CD8-positive, alpha-beta memory T cell (primary cell): Measurements from ENCODE around the gene TEX55. TPM values are rescaled to one million over a fixed set of nuclear protein-coding genes. Genes with fewer than 3 reads are reported as not detected.
A peak's percentile ranks its signal among the peaks of the same experiment; 100 is the strongest.

Source experiments
- CTCF ChIA-PET: fragments of 350-600 bp; sonication (Branson Sonifier 250); formaldehyde crosslinking; loops from one replicate; lab custom pipeline; 2021; ENCODE audit warnings: antibody characterized with exemption; lab: Charles Lee
- POLR2A ChIA-PET: fragments of 350-600 bp; sonication (Branson Sonifier 250); formaldehyde crosslinking; loops from one replicate; lab custom pipeline; 2021; ENCODE audit warnings: antibody characterized with exemption; lab: Charles Lee
- DNase-seq, 5 donors: peaks; one replicate each; pipeline versions ENCODE4 v3.0.0 to v3.0.0-alpha.2; 2020 to 2022; ENCODE audit warnings: mixed read lengths in 1 of 5
- H3K27ac ChIP-seq: one replicate; pipeline ENCODE4 v1.7.0; 2013; ENCODE audit warnings: low read depth, mild to moderate bottlenecking, low read length, moderate library complexity
- H3K27me3 ChIP-seq: 2 replicates; pipeline ENCODE4 v1.7.0; 2013; ENCODE audit warnings: low read length, mild to moderate bottlenecking; ENCODE audit not compliant: insufficient read depth, poor library complexity, severe bottlenecking
- H3K36me3 ChIP-seq: 2 replicates; pipeline ENCODE4 v1.7.0; 2013; ENCODE audit warnings: mild to moderate bottlenecking, low read length, moderate library complexity; ENCODE audit not compliant: insufficient read depth
- H3K4me1 ChIP-seq: 2 replicates; pipeline ENCODE4 v1.7.0; 2013; ENCODE audit warnings: mild to moderate bottlenecking, low read length, moderate library complexity; ENCODE audit not compliant: insufficient read depth
- H3K4me3 ChIP-seq: 2 replicates; pipeline ENCODE4 v1.7.0; 2013; ENCODE audit warnings: mild to moderate bottlenecking, low read length
- H3K9me3 ChIP-seq: 2 replicates; pipeline ENCODE4 v1.7.0; 2013; ENCODE audit warnings: mild to moderate bottlenecking, low read length
- H3K27ac Mint-ChIP-seq, 8 donors: one replicate each; pipeline ENCODE4 v1.8.0; 2020 to 2021; ENCODE audit warnings: mixed read lengths in 8 of 8, mild to moderate bottlenecking in 6 of 8, inconsistent platforms in 3 of 8, moderate library complexity in 3 of 8
- H3K27me3 Mint-ChIP-seq, 2 donors: one replicate each; pipeline ENCODE4 v1.8.0; 2020 to 2021; ENCODE audit warnings: mixed read lengths in 2 of 2, mild to moderate bottlenecking in 1 of 2, moderate library complexity in 1 of 2
- H3K36me3 Mint-ChIP-seq, 3 donors: one replicate each; pipeline ENCODE4 v1.8.0; 2020 to 2021; ENCODE audit warnings: mixed read lengths in 3 of 3, inconsistent platforms in 1 of 3, mild to moderate bottlenecking in 1 of 3
- H3K4me1 Mint-ChIP-seq, 3 donors: one replicate each; pipeline ENCODE4 v1.8.0; 2020 to 2021; ENCODE audit warnings: mixed read lengths in 3 of 3, inconsistent platforms in 1 of 3, mild to moderate bottlenecking in 1 of 3
- H3K4me3 Mint-ChIP-seq, 7 donors: one replicate each; pipeline ENCODE4 v1.8.0; 2020 to 2021; ENCODE audit warnings: mixed read lengths in 7 of 7, mild to moderate bottlenecking in 6 of 7, moderate library complexity in 4 of 7, inconsistent platforms in 2 of 7
- H3K9me3 Mint-ChIP-seq, 5 donors: one replicate each; pipeline ENCODE4 v1.8.0; 2020 to 2022; ENCODE audit warnings: mixed read lengths in 5 of 5, mild to moderate bottlenecking in 3 of 5, moderate library complexity in 2 of 5, inconsistent platforms in 1 of 5
- polyA plus RNA-seq: library from polyadenylated mRNA; unstranded; fragments of 300-500 nt; fragmentation: Illumina TruSeq; gene quantifications from one replicate; pipeline ENCODE4 v1.2.3, GENCODE V29; 2021
- total RNA-seq, 2 experiments: library from RNA; stranded (reverse); gene quantifications; one replicate each; pipeline ENCODE4 v1.2.3, GENCODE V29; 2021

Gene TEX55
- total and polyA plus RNA-seq, 3 experiments from 2014 or later, result not detected

- Mint-ChIP-seq H3K4me1 (no peaks in the 10 kb centered on the region), H3K36me3 (peaks cover 0 to 2% (median 0%) of the 10 kb centered on the region in 3 donors), H3K4me3 (no peak overlapping the region), H3K27ac (no peak overlapping the region), H3K27me3 (peaks cover 3 to 22% of the 10 kb centered on the region in 2 donors), H3K9me3 (no peaks in the 10 kb centered on the region)
- POLR2A ChIA-PET, result no interaction called here
- H3K27me3 ChIP-seq, result no peaks in the 10 kb centered on the region
- no peaks in the 10 kb centered on the region for H3K4me1 ChIP-seq
- DNase-seq, result no peak
- no peak overlapping the region for H3K4me3 ChIP-seq
- no peaks in the 10 kb centered on the region for H3K9me3 ChIP-seq
- no peaks in the 10 kb centered on the region for H3K36me3 ChIP-seq
- CTCF ChIA-PET, result no interaction called here
- no peak overlapping the region for H3K27ac ChIP-seq
Observed at GRCh38 chr3:119184796-119185570, 39.0 kb downstream of the TEX55 start.

GRCh38 chr3:119187266-119187665, 41.3 kb downstream of the TEX55 start:
- H3K4me3 Mint-ChIP-seq, result no peak overlapping the region
- no peak overlapping the region for H3K4me3 ChIP-seq
- CTCF ChIA-PET, result no interaction called here
- H3K27ac Mint-ChIP-seq, result no peak overlapping the region
- no peaks in the 10 kb centered on the region for H3K9me3 ChIP-seq
- no peaks in the 10 kb centered on the region for H3K27me3 ChIP-seq
- peaks cover 0 to 2% (median 0%) of the 10 kb centered on the region in 3 donors for H3K36me3 Mint-ChIP-seq
- H3K4me1 ChIP-seq, result no peaks in the 10 kb centered on the region
- no peak for DNase-seq
- H3K9me3 Mint-ChIP-seq, result no peaks in the 10 kb centered on the region
- no peak overlapping the region for H3K27ac ChIP-seq
- H3K4me1 Mint-ChIP-seq, result no peaks in the 10 kb centered on the region
- H3K27me3 Mint-ChIP-seq, result peaks cover under 1 to 13% of the 10 kb centered on the region in 2 donors
- H3K36me3 ChIP-seq, result no peaks in the 10 kb centered on the region
- POLR2A ChIA-PET, result no interaction called here

- Histone ChIP-seq H3K36me3 (no peaks in the 10 kb centered on the region), H3K27me3 (no peaks in the 10 kb centered on the region), H3K9me3 (no peaks in the 10 kb centered on the region), H3K27ac (no peak overlapping the region), H3K4me3 (no peak overlapping the region), H3K4me1 (no peaks in the 10 kb centered on the region)
- H3K36me3 Mint-ChIP-seq, result peaks cover 0 to 2% (median 0%) of the 10 kb centered on the region in 3 donors
- no peak overlapping the region for H3K4me3 Mint-ChIP-seq
- CTCF ChIA-PET, result no interaction called here
- no peak for DNase-seq
- peaks cover 2 to 4% of the 10 kb centered on the region in 2 donors for H3K27me3 Mint-ChIP-seq
- no peaks in the 10 kb centered on the region for H3K9me3 Mint-ChIP-seq
- H3K4me1 Mint-ChIP-seq, result no peaks in the 10 kb centered on the region
- H3K27ac Mint-ChIP-seq, result no peak overlapping the region
- POLR2A ChIA-PET, result no interaction called here
Observed at GRCh38 chr3:119191800-119192199, 45.8 kb downstream of the TEX55 start.

GRCh38 chr3:119194237-119195150, 48.5 kb downstream of the TEX55 start:
- Mint-ChIP-seq H3K4me1 (no peaks in the 10 kb centered on the region), H3K27me3 (peaks cover 4 to 5% of the 10 kb centered on the region in 2 donors), H3K4me3 (no peak overlapping the region), H3K36me3 (peaks cover 0 to 8% (median 3%) of the 10 kb centered on the region in 3 donors), H3K9me3 (no peaks in the 10 kb centered on the region), H3K27ac (no peak overlapping the region)
- ChIA-PET CTCF (no interaction called here), POLR2A (no interaction called here)
- no peak for DNase-seq
- H3K27ac ChIP-seq, result no peak overlapping the region
- no peaks in the 10 kb centered on the region for H3K9me3 ChIP-seq
- H3K4me3 ChIP-seq, result no peak overlapping the region
- H3K27me3 ChIP-seq, result no peaks in the 10 kb centered on the region
- H3K4me1 ChIP-seq, result no peaks in the 10 kb centered on the region
- no peaks in the 10 kb centered on the region for H3K36me3 ChIP-seq

- no peaks in the 10 kb centered on the region for H3K27me3 ChIP-seq
- no peaks in the 10 kb centered on the region for H3K4me1 Mint-ChIP-seq
- H3K27ac Mint-ChIP-seq, result no peak overlapping the region
- POLR2A ChIA-PET, result no interaction called here
- peaks cover 4 to 5% of the 10 kb centered on the region in 2 donors for H3K27me3 Mint-ChIP-seq
- H3K9me3 Mint-ChIP-seq, result no peaks in the 10 kb centered on the region
- peaks cover 0 to 8% (median 3%) of the 10 kb centered on the region in 3 donors for H3K36me3 Mint-ChIP-seq
- CTCF ChIA-PET, result no interaction called here
- H3K27ac ChIP-seq, result no peak overlapping the region
- no peaks in the 10 kb centered on the region for H3K4me1 ChIP-seq
- no peak for DNase-seq
- no peak overlapping the region for H3K4me3 ChIP-seq
- no peaks in the 10 kb centered on the region for H3K9me3 ChIP-seq
- no peaks in the 10 kb centered on the region for H3K36me3 ChIP-seq
- H3K4me3 Mint-ChIP-seq, result no peak overlapping the region
Observed at GRCh38 chr3:119195151-119195476, 49.1 kb downstream of the TEX55 start.

- Histone ChIP-seq H3K27ac (no peak overlapping the region), H3K36me3 (no peaks in the 10 kb centered on the region), H3K27me3 (no peaks in the 10 kb centered on the region), H3K9me3 (no peaks in the 10 kb centered on the region), H3K4me1 (no peaks in the 10 kb centered on the region), H3K4me3 (no peak overlapping the region)
- Mint-ChIP-seq H3K4me3 (no peak overlapping the region), H3K36me3 (peaks cover 0 to 6% (median 3%) of the 10 kb centered on the region in 3 donors), H3K27me3 (peaks cover 4 to 5% of the 10 kb centered on the region in 2 donors), H3K27ac (peak overlapping the region in 1 of 8 donors; percentile 24), H3K4me1 (no peaks in the 10 kb centered on the region), H3K9me3 (no peaks in the 10 kb centered on the region)
- CTCF ChIA-PET, result no interaction called here
- POLR2A ChIA-PET, result no interaction called here
- no peak for DNase-seq
Observed at GRCh38 chr3:119195911-119196310, 49.9 kb downstream of the TEX55 start.

Other genes with a start within 250 kb of the TEX55 start
- under 1 TPM in 1 of 2 experiments, not detected in 1; 0.27 TPM for gene IGSF11, start 111.3 kb upstream of the TEX55 start, total RNA-seq
- gene IGSF11, start 111.3 kb upstream of the TEX55 start, polyA plus RNA-seq, result 0.58 TPM
- not detected for gene UPK1B, start 27.4 kb downstream of the TEX55 start, total RNA-seq
- gene UPK1B, start 27.4 kb downstream of the TEX55 start, polyA plus RNA-seq, result not detected
- gene B4GALT4, start 94.7 kb downstream of the TEX55 start, total RNA-seq, result 10 to 100 TPM; 17.9 to 18.0 TPM
- 10.6 TPM for gene B4GALT4, start 94.7 kb downstream of the TEX55 start, polyA plus RNA-seq
- 10 to 100 TPM; 24.2 to 25.8 TPM for gene ARHGAP31, start 148.2 kb downstream of the TEX55 start, total RNA-seq
- 3.4 TPM for gene ARHGAP31, start 148.2 kb downstream of the TEX55 start, polyA plus RNA-seq